T follicular helper cell (primary cell): ENCODE measurements around the gene CACNA1H.

Source experiments
- DNase-seq: peaks from one replicate; pipeline ENCODE4 v3.0.0-alpha.2; 2020; ENCODE audit warnings: low read depth

CACNA1H gene

GRCh38 chr16:1122398-1122765 is 30.5 kb upstream of the CACNA1H start:
- DNase-seq, result no peak

GRCh38 chr16:1123525-1124230 is 29.2 kb upstream of the CACNA1H start:
- no peak for DNase-seq

- no peak for DNase-seq
Measured at GRCh38 chr16:1124291-1124690, 28.6 kb upstream of the CACNA1H start.

- no peak for DNase-seq
Measured at GRCh38 chr16:1124795-1125194, 28.1 kb upstream of the CACNA1H start.

- DNase-seq, result no peak
Measured at GRCh38 chr16:1125471-1125870, 27.4 kb upstream of the CACNA1H start.

GRCh38 chr16:1126044-1126443 is 26.9 kb upstream of the CACNA1H start:
- no peak for DNase-seq

GRCh38 chr16:1126586-1126985 is 26.3 kb upstream of the CACNA1H start:
- no peak for DNase-seq

GRCh38 chr16:1127101-1127500 is 25.8 kb upstream of the CACNA1H start:
- no peak for DNase-seq

- no peak for DNase-seq
Measured at GRCh38 chr16:1127971-1128715, 24.8 kb upstream of the CACNA1H start.

- DNase-seq, result no peak
Measured at GRCh38 chr16:1129106-1129960, 23.6 kb upstream of the CACNA1H start.

- DNase-seq, result no peak
Measured at GRCh38 chr16:1130382-1130781, 22.5 kb upstream of the CACNA1H start.

GRCh38 chr16:1131378-1131994 is 21.4 kb upstream of the CACNA1H start:
- DNase-seq, result no peak

GRCh38 chr16:1132431-1132830 is 20.5 kb upstream of the CACNA1H start:
- no peak for DNase-seq

GRCh38 chr16:1133271-1133670 is 19.6 kb upstream of the CACNA1H start:
- DNase-seq, result no peak

- no peak for DNase-seq
Measured at GRCh38 chr16:1133810-1134520, 18.9 kb upstream of the CACNA1H start.

GRCh38 chr16:1134776-1135458 is 18.0 kb upstream of the CACNA1H start:
- no peak for DNase-seq

- no peak for DNase-seq
Measured at GRCh38 chr16:1135459-1135825, 17.5 kb upstream of the CACNA1H start.

GRCh38 chr16:1137604-1138003 is 15.3 kb upstream of the CACNA1H start:
- no peak for DNase-seq

- no peak for DNase-seq
Measured at GRCh38 chr16:1140582-1141162, 12.2 kb upstream of the CACNA1H start.

- DNase-seq, result no peak
Measured at GRCh38 chr16:1141191-1141590, 11.7 kb upstream of the CACNA1H start.

GRCh38 chr16:1141716-1142115 is 11.2 kb upstream of the CACNA1H start:
- DNase-seq, result no peak
